NOMO-1 (cell line): ENCODE results near the gene ZNF311.

Experiments used
- DNase-seq, 2 experiments: peaks; one replicate each; lab custom pipeline; 2025; ENCODE audit not compliant: unreplicated experiment in 2 of 2; lab: John Stamatoyannopoulos, UW

ZNF311 gene

GRCh38 chr6:29005183-29005885 lies at the start of gene ZNF311:
Gene ZNF311 (minus strand): TSS chr6:29005315. CDS start chr6:29003954, 1,361 bp downstream.
- DNase-seq = peak; percentile 83 to 87

GRCh38 chr6:29051680-29052079 lies 46.6 kb upstream of the ZNF311 start:
- DNase-seq = no peak

DNA sequence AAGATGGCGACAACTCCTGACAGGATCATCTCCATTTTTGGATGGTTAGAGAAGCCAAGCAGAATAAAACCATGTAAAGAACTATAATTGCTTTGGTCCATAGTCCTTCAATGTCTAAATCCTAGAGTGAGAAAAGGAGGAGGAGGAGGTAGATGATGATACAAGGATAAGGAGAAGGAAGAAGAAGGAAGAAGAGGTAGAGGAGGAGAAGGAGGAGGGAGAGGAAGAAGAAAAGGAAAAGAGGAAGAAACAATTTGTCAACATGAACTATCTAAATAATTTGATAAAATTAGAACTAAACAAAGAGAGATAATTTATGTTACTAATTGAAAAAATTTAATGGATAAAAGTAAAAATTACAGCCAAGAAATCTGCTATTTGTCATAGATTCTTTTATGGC lies 40.0 kb upstream of the ZNF311 start, which contains the start of gene OR2W1:
Gene OR2W1 (minus strand): TSS at position 101 of the 400 bp plus-strand sequence. CDS start 0 bp downstream, at position 101.
- no peak for DNase-seq

DNA sequence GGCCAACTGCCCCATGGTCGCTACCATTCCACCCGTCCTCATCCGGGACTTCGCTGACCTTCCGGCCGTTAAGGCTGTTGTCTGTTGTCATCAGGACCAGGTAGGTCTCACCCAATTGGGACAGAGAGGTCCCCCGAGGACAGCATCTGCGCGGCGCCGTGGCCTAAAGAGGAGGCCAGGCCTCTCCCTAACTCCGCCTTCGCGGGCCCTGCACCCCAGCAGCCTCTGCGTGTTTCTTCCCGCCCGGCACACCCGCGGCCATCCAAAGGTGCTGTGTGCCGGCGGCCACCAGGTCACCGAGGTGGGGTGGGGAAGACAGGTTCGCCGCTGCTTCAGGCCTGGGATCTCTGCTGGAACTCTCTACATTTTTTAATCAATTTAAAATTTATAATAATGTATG lies 30.8 kb upstream of the ZNF311 start:
- no peak for DNase-seq

GRCh38 chr6:29028821-29029220 lies 23.7 kb upstream of the ZNF311 start:
- no peak for DNase-seq

DNA sequence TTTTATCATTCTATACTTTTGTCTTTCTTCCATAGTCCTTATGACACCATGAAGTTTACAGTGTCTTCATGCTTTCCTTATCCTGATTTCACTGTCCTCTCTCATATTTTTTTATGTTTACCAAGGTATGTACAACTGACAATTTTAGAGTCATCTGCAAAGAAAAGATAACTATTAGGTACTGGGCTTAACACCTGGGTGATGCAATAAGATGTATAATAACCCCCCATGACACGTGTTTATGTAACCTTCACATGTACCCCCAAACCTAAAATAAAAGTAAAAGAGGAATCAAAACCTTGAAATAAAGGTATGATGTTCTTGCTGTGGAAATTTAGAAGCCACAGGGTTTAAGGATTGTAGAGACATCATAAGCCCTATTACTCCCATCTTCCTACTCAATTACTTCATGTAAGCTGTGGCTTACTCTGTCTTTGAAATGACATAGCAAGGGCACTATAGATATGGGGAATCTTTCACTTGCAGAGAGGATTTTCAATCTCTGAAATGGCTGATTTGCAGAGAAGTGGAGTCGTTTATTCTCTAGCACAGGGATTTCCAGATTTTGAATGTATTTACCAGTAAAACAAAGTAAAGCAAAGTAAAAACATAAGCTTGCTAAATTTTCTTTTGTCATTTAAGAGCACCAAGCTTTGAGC lies 20.9 kb upstream of the ZNF311 start:
- DNase-seq = no peak

GRCh38 chr6:29021434-29021833 lies 16.3 kb upstream of the ZNF311 start:
- DNase-seq = no peak

GRCh38 chr6:29019629-29020028 lies 14.5 kb upstream of the ZNF311 start:
- no peak for DNase-seq

DNA sequence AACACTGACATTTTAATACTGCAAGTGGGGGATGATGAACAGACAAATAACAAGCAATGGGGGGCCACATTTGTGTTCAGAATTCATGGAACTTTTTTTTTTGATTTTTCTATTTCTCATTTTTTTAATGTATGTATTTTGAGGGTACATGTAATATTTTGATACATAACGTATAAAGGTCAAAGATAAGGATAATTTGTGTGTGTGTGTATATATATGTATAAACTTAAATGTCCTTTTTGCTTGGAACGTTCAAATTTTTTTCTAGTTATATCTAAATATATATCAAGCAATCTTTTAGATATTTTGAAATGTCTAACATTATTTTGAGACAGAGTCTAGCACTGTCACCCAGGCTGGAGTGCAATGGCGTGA lies 12.3 kb upstream of the ZNF311 start:
- no peak for DNase-seq

- DNase-seq = peak; percentile 82 to 85
These were observed 11.7 kb upstream of the ZNF311 start for GRCh38 chr6:29016559-29017427.

- no peak for DNase-seq
These were observed 9.9 kb upstream of the ZNF311 start for GRCh38 chr6:29014729-29015608.

DNA sequence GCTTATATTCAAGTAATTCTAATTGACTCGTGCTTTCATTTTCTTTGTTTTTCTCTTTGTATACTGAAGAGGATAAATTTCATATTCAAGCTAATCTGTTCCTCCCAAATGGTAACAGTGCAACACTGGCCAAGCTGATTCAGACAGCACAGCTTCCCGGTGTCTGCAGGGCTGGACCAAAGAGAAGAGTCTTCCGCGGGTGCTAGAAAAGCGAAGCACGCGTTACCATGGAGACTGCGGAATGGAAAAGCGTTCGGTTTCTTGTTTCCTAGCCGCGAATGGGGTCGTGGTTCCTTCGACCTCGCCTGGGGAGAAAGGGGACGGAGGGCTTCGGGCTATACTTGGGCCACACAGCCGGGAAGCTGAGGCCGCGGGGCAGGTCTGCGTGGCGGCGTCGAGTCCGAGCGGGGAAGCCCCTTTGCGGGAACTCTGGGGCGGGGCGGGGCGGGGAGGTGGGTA lies 6.2 kb upstream of the ZNF311 start:
- DNase-seq = peak; percentile 18 to 50

DNA sequence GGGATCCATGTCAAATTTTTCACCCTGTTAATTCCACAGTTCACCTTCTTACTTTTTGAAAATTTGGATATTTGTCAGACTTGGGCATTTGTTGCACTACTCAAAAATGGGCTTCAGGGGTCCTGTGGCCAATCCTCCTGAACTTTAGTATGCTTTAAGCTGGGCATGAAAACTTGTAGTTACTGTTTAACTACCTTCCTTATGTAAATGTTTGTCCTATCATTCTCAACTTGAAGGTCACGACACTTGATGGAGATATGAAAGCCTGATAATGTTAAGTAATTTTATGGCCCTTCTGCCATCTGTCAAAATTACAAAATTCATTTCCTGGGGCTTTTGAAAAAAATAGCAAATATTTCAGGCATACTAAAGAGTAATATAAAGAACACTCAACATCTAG lies 4.2 kb upstream of the ZNF311 start:
- no peak for DNase-seq

DNA sequence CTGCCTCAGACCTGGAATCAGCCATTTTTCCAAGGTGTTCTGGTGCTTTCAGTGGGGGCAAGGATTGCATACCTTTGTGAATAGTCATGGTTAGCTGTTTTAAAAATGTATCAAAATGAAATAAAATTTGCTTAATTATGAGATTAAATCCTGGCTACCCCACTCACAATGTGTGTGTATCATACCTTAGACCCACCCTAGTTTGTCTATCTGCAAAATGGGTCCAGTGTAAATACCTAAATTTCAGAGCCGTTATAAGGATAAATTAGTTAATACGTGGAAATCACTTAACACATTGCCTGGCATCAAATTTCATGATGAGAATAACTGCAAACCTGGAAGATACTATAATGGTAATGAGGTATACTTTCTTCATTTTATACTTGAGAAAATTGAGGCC lies 3.0 kb upstream of the ZNF311 start:
- no peak for DNase-seq

DNA sequence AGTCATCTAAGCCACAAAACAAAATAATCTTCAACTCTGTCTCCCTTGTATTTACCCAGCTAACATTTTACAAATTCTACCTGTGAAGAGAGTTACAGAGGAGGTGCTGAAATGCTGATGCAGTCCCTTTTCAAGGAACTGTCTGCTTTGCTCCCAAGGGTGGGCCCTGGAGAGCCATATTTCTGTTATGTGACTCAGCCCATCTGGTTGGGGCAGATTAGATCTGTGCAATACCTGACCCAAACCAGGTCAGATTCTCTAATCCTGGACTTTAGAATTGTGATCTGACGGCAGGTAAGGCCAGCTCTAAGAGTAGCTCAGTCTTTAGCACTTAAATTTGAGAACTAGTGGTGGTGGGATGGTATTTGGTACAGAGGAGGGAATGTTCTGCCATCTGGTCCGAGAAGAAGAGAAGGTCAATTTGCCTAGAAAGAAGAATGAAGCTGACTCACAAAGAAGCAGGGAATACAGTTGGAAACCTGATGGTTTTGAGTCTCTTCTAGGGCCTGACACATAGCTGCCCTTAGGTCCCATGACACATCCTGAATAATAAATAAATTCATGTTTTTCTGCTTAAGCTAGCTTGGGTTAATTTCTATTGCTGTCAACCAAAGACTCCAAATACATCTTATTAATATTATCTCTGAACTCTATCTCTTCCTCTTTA lies 8.1 kb downstream of the ZNF311 start:
- DNase-seq = no peak

GRCh38 chr6:28995093-28995650 lies 9.9 kb downstream of the ZNF311 start:
- DNase-seq = no peak

GRCh38 chr6:28988536-28989311 lies 16.4 kb downstream of the ZNF311 start:
- DNase-seq = peak; percentile 32 to 33

- DNase-seq = peak; percentile 3 to 40
These were observed 19.5 kb downstream of the ZNF311 start for GRCh38 chr6:28985462-28986164.
